DND-41 (cell line): ENCODE data around the gene NFKB1.

ENCODE experiments used
- ATAC-seq: fragments of 200-7000 bp; cut with Tn5 transposase; 3 replicates; pipeline ENCODE4 v1.9.1; 2021; ENCODE audit warnings: low read depth; ENCODE audit not compliant: insufficient read depth
- DNase-seq: peaks from one replicate; pipeline ENCODE4 v3.0.0-alpha.2; 2020
- H2AFZ ChIP-seq: 2 replicates; pipeline ENCODE4 v1.6.0; 2012; ENCODE audit warnings: low read depth, low read length
- H3K27ac ChIP-seq: 2 replicates; pipeline ENCODE4 v1.5.1; 2012; ENCODE audit warnings: low read length, inconsistent platforms
- H3K27me3 ChIP-seq: fragments of 200-600 bp; sonication (generic); 2 replicates; pipeline ENCODE4 v1.6.0; 2012; ENCODE audit warnings: low read length, mild to moderate bottlenecking, inconsistent platforms; ENCODE audit not compliant: insufficient read depth, poor library complexity
- H3K36me3 ChIP-seq: 2 replicates; pipeline ENCODE4 v1.5.1; 2012; ENCODE audit warnings: low read length, inconsistent platforms; ENCODE audit not compliant: insufficient read depth
- H3K4me1 ChIP-seq: 2 replicates; pipeline ENCODE4 v1.5.1; 2012; ENCODE audit warnings: mild to moderate bottlenecking, low read length; ENCODE audit not compliant: insufficient read depth
- H3K4me2 ChIP-seq: 2 replicates; pipeline ENCODE4 v1.6.0; 2012; ENCODE audit warnings: mild to moderate bottlenecking, moderate library complexity, low read length, inconsistent platforms; ENCODE audit not compliant: insufficient read depth
- H3K4me3 ChIP-seq, 2 experiments: fragments of 200-600 bp in 1 of 2; shearing (Covaris generic) in 1 of 2; 2 replicates each; pipeline ENCODE4 v1.5.1; 2012 to 2016; ENCODE audit warnings: inconsistent platforms in 2 of 2, low read length in 2 of 2, mild to moderate bottlenecking in 2 of 2, low read depth in 1 of 2, moderate library complexity in 1 of 2
- H3K79me2 ChIP-seq: 2 replicates; pipeline ENCODE4 v1.6.0; 2012; ENCODE audit warnings: low read length, inconsistent platforms; ENCODE audit not compliant: insufficient read depth
- H3K9ac ChIP-seq: 2 replicates; pipeline ENCODE4 v1.6.0; 2012; ENCODE audit warnings: low read depth, mild to moderate bottlenecking, inconsistent platforms, low read length, moderate library complexity
- H3K9me3 ChIP-seq: 2 replicates; pipeline ENCODE4 v1.5.1; 2012; ENCODE audit warnings: low read length, moderate library complexity, mild to moderate bottlenecking, inconsistent platforms; ENCODE audit not compliant: insufficient read depth, severe bottlenecking
- H4K20me1 ChIP-seq: 2 replicates; pipeline ENCODE4 v1.6.0; 2012; ENCODE audit warnings: low read length; ENCODE audit not compliant: insufficient read depth
- CTCF ChIP-seq: IDR thresholded peaks from 2 replicates; pipeline ENCODE4 v1.5.1; 2012; ENCODE audit warnings: borderline replicate concordance, low read length, moderate library complexity, mild to moderate bottlenecking; ENCODE audit not compliant: poor library complexity, severe bottlenecking; ENCODE audit errors: extremely low read depth
- EZH2 ChIP-seq: IDR thresholded peaks from 3 replicates; pipeline ENCODE4 v1.6.1; 2012; ENCODE audit warnings: borderline replicate concordance, low read depth, mild to moderate bottlenecking, moderate library complexity, low read length, inconsistent platforms; ENCODE audit not compliant: severe bottlenecking

NFKB1 gene

GRCh38 chr4:102527695-102528283 is 26.6 kb downstream of the NFKB1 start:
- Histone ChIP-seq H3K4me3 (no peak overlapping the region), H3K36me3 (peaks cover 3% of the 10 kb centered on the region; the same call in 1 of the 2 replicates), H3K4me2 (no peak overlapping the region), H4K20me1 (peaks cover 4% of the 10 kb centered on the region; the same call in 1 of the 2 replicates), H2AFZ (no peak overlapping the region), H3K79me2 (peaks cover 18% of the 10 kb centered on the region), H3K27ac (no peak overlapping the region), H3K27me3 (no peaks in the 10 kb centered on the region), H3K9ac (no peak overlapping the region), H3K9me3 (no peaks in the 10 kb centered on the region), H3K4me1 (no peaks in the 10 kb centered on the region)
- ATAC-seq (no peak), DNase-seq (no peak)
- no peak for TF ChIP-seq EZH2
- TF ChIP-seq CTCF = no peak

GRCh38 chr4:102529977-102530376 is 28.8 kb downstream of the NFKB1 start:
- Histone ChIP-seq H4K20me1 (no peaks in the 10 kb centered on the region), H3K36me3 (peaks cover 3% of the 10 kb centered on the region; the same call in 1 of the 2 replicates)

GRCh38 chr4:102530986-102531385 is 29.8 kb downstream of the NFKB1 start:
- H3K27me3 ChIP-seq = no peaks in the 10 kb centered on the region
- no peak overlapping the region for H2AFZ ChIP-seq
- ATAC-seq (no peak), DNase-seq (no peak)
- no peak overlapping the region for H3K9ac ChIP-seq
- no peak overlapping the region for H3K4me3 ChIP-seq
- no peaks in the 10 kb centered on the region for H3K4me1 ChIP-seq
- peaks cover 3% of the 10 kb centered on the region; the same call in 1 of the 2 replicates for H3K36me3 ChIP-seq
- TF ChIP-seq EZH2 = no peak
- TF ChIP-seq CTCF = no peak
- H3K79me2 ChIP-seq = peaks cover 2% of the 10 kb centered on the region; the same call in 1 of the 2 replicates
- no peak overlapping the region for H3K27ac ChIP-seq
- no peak overlapping the region for H3K4me2 ChIP-seq
- no peaks in the 10 kb centered on the region for H3K9me3 ChIP-seq
- H4K20me1 ChIP-seq = no peaks in the 10 kb centered on the region

More at GRCh38 chr4:102529977-102530376, 28.8 kb downstream of the NFKB1 start:
- DNase-seq = no peak
- H3K9me3 ChIP-seq = no peaks in the 10 kb centered on the region
- H3K27ac ChIP-seq = no peak overlapping the region
- H3K4me1 ChIP-seq = no peaks in the 10 kb centered on the region
- H3K79me2 ChIP-seq = peaks cover 4% of the 10 kb centered on the region; the same call in 1 of the 2 replicates
- no peaks in the 10 kb centered on the region for H3K27me3 ChIP-seq
- no peak overlapping the region for H3K4me2 ChIP-seq
- H2AFZ ChIP-seq = no peak overlapping the region
- no peak overlapping the region for H3K4me3 ChIP-seq
- ATAC-seq = no peak
- H3K9ac ChIP-seq = no peak overlapping the region
- no peak for TF ChIP-seq CTCF
